Pancreas (tissue), 10 donors: ENCODE data around the gene ACOX3. TPM values are rescaled to one million over a fixed set of nuclear protein-coding genes. Genes with fewer than 3 reads are reported as not detected.

Experiments
- ATAC-seq, 4 donors: fragments of 200-7000 bp; cut with Tn5 transposase; one replicate each; pipeline versions ENCODE4 v1.8.0 to v1.9.1; 2020; ENCODE audit warnings: mild to moderate bottlenecking in 4 of 4, moderate library complexity in 4 of 4
- DNase-seq, 6 donors: peaks; one replicate each; pipeline ENCODE4 v3.0.0-alpha.2; 2020
- FAIRE-seq: peaks from 2 replicates; lab custom pipeline; 2012; peaks lifted over from hg19 to GRCh38; lab: Jason Lieb, UNC
- H3K27ac ChIP-seq, 4 donors: fragments of 200-600 bp; sonication (generic); 1 replicate in 3 of 4; 2 replicates in 1 of 4; pipeline versions ENCODE4 v1.5.0 to v1.8.0; 2020
- H3K27me3 ChIP-seq, 4 donors: fragments of 200-600 bp; one replicate each; pipeline ENCODE4 v1.8.0; 2021
- H3K36me3 ChIP-seq, 3 donors: fragments of 200-600 bp; sonication (generic) in 1 of 3; one replicate each; pipeline versions ENCODE4 v1.5.0 to v1.8.0; 2020 to 2021
- H3K4me1 ChIP-seq, 3 donors: fragments of 200-600 bp; one replicate each; pipeline ENCODE4 v1.8.0; 2021
- H3K4me3 ChIP-seq, 4 donors: fragments of 200-600 bp; sonication (generic) in 2 of 4; one replicate each; pipeline versions ENCODE4 v1.5.0 to v1.8.0; 2020 to 2021
- H3K9me3 ChIP-seq, 4 donors: fragments of 200-600 bp; one replicate each; pipeline ENCODE4 v1.8.0; 2021
- WGBS, 2 donors: extraction: QIAGEN DNeasy Blood & Tissue Kit; methylation state at CpG; one replicate each; pipeline ENCODE4 v1.1.7; 2013; 5-methylcytosine and 5-hydroxymethylcytosine counted together
- intact Hi-C, 3 donors: fragments of 100-400 bp; cut with DNase I; formaldehyde crosslinking; loops; one replicate each; pipeline versions ENCODE4 v1.11.1 to v1.14.2; 2022
- polyA plus RNA-seq, 2 donors: library from polyadenylated mRNA; stranded (reverse); fragments of 200-250 nt; gene quantifications; one replicate each; pipeline ENCODE4 v1.2.3, GENCODE V29; 2013
- total RNA-seq, 6 donors: library from RNA; stranded (reverse); fragmentation: NEBNext Ultra II Directional in 4 of 6; extraction: Animal tissue kit (Norgen Biotek cat#: 25700) in 4 of 6; gene quantifications; one replicate each; pipeline versions ENCODE4 v1.2.1 to v1.2.4, GENCODE V29; 2021 to 2023
- TF ChIP-seq, protein P1 (sequence below), 4 donors: fragments of 200-600 bp; sonication (generic) in 3 of 4; IDR thresholded peaks; one replicate each; pipeline versions ENCODE4 v1.5.0 to v1.8.0; 2021; ENCODE audit warnings: antibody characterized with exemption in 4 of 4
- donor health status: healthy with polysubstance abuse.
- donor health status: DM: no; HTN: no; CAD: no; lungs with moderate emphysema.
- donor health status: DM: no; HTN: no; CAD: no.
- donor health status: control.
- donor health status: control.
- donor health status: Bipolar disorder and iron deficiency.
- donor health status: DM: yes; HTN: yes; CAD: no.
- donor health status: DM: no; HTN: no; CAD: no.
- donor health status: DM: no; HTN: no; CAD: no.
- donor health status: DM: yes; HTN: yes; CAD: no.

The ACOX3 gene
- total and polyA plus RNA-seq, 8 donors = 16.1 to 24.8 (median 18.6) TPM

DNA sequence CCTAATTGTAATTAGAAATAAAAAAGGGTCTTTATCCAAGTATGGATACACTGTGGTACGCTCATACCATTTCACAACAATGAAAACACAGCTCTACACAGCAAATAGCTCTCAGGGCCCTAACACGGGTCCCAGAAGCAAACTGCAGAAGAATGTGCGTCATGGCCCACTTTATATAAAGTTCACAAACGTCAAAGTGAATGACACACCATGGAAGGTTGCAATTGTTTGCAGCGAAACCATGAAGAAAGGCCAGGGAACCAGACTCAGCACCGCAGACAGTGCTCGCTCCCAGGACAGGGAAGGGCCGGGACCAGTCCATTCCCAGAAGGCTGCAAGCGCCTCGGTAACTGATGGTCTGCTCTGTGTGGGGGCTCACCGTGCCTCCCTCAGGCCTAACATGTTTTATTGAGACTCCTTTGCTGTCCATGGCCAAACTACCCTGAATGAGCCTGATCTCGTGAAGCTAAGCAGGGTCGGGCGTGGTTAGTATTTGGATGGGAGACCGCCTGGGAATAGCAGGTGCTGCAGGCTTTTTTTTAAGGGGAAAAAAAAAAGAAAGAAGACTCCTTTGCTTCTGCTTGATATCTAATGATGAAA, 47.8 kb downstream of the ACOX3 start:
- Histone ChIP-seq H3K36me3 (peaks cover 0 to 34% (median 18%) of the 10 kb centered on the region in 3 donors), H3K9me3 (no peaks in the 10 kb centered on the region), H3K27me3 (no peaks in the 10 kb centered on the region), H3K27ac (no peak overlapping the region), H3K4me3 (no peak overlapping the region), H3K4me1 (no peaks in the 10 kb centered on the region)
- intact Hi-C loops = no loop called here
- DNase-seq (no peak), ATAC-seq (no peak), FAIRE-seq (no peak)
- TF ChIP-seq, protein P1, sequence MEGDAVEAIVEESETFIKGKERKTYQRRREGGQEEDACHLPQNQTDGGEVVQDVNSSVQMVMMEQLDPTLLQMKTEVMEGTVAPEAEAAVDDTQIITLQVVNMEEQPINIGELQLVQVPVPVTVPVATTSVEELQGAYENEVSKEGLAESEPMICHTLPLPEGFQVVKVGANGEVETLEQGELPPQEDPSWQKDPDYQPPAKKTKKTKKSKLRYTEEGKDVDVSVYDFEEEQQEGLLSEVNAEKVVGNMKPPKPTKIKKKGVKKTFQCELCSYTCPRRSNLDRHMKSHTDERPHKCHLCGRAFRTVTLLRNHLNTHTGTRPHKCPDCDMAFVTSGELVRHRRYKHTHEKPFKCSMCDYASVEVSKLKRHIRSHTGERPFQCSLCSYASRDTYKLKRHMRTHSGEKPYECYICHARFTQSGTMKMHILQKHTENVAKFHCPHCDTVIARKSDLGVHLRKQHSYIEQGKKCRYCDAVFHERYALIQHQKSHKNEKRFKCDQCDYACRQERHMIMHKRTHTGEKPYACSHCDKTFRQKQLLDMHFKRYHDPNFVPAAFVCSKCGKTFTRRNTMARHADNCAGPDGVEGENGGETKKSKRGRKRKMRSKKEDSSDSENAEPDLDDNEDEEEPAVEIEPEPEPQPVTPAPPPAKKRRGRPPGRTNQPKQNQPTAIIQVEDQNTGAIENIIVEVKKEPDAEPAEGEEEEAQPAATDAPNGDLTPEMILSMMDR (IDR thresholded peaks at IDR 0.05) = no peak
- 80 to 94% methylated on average over 15 of the region's 15 CpGs for WGBS, 2 donors

DNA sequence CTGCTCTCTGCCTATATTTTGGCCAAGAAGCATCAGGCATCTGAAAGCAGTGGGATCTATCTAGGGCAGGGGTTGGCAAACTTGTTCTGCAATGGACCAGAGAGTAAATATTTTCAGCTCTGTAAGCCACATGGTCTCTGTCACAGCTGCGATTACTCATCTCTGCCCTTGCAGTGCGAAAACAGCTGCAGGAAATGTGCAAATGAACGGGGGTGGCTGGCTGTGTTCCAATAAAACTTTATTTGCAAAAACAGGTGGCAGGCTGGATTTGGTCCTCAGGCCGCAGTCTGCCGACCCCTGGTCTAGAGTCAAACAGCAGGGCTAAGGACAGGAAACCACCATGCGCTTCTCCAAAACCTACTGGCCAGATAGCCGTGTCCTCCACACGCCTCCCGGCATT, 48.6 kb downstream of the ACOX3 start:
- Histone ChIP-seq H3K36me3 (peaks cover 0 to 41% (median 18%) of the 10 kb centered on the region in 3 donors), H3K27ac (no peak overlapping the region), H3K9me3 (no peaks in the 10 kb centered on the region), H3K4me1 (no peaks in the 10 kb centered on the region), H3K4me3 (no peak overlapping the region), H3K27me3 (no peaks in the 10 kb centered on the region)
- FAIRE-seq (no peak), DNase-seq (no peak), ATAC-seq (peak in 3 of 4 donors; percentile 35 to 43 (median 38))
- 83 to 87% methylated on average over 9 of the region's 9 CpGs for WGBS, 2 donors
- intact Hi-C loops = no loop called here
- TF ChIP-seq, protein P1 (IDR thresholded peaks at IDR 0.05) = no peak

DNA sequence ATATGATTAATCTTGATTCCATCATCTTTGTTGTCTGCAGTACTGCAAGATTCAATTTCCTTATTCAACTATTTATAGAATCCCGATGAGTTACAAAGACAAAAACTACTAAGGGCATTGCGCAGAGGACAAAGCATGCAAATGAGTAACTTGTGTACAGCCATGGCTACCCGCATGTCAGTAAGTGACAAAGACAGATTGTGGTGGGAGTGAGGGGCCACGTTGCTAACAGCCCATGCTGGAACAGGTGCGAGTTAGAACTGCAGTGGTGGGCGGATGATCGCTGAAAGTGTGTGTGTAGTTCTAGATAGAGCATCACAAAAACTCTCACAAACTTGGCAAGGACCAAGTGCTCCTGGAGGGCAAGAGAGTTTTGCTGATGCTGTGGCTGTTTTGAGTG, 49.5 kb downstream of the ACOX3 start:
- intact Hi-C loops = no loop called here
- no peak for FAIRE-seq
- peaks cover 0 to 43% (median 18%) of the 10 kb centered on the region in 3 donors for H3K36me3 ChIP-seq

DNA sequence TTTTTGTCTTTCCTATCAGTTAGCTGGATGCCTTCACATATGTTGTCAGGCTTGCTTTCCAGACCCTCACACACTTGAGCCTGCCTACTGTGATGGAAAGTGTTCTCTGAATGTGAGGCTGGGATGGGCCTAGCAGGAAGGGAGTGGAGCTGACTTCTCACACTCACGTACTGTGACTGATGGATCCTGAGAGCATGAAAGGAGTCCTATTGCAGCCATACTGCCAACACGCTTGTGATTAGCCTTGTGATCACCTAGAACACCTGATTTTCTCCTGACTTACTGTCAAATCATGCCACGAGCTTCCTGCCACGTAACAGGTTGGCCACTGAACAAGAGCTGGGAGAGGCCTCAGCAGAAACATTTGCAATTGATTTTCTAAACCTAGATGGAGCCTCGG, 49.9 kb downstream of the ACOX3 start:
- H3K9me3 ChIP-seq = no peaks in the 10 kb centered on the region
- no peaks in the 10 kb centered on the region for H3K4me1 ChIP-seq
- peaks cover 0 to 43% (median 18%) of the 10 kb centered on the region in 3 donors for H3K36me3 ChIP-seq
- intact Hi-C loops = no loop called here
- H3K27me3 ChIP-seq = no peaks in the 10 kb centered on the region
- WGBS, 2 donors = 88 to 90% methylated on average over 5 of the region's 5 CpGs
- DNase-seq (no peak), FAIRE-seq (no peak), ATAC-seq (no peak)
- TF ChIP-seq, protein P1 (IDR thresholded peaks at IDR 0.05) = no peak
- H3K27ac ChIP-seq = no peak overlapping the region
- H3K4me3 ChIP-seq = no peak overlapping the region

More for the DNA sequence above, 49.5 kb downstream of the ACOX3 start:
- TF ChIP-seq, protein P1 (IDR thresholded peaks at IDR 0.05) = no peak
- Histone ChIP-seq H3K27me3 (no peaks in the 10 kb centered on the region), H3K27ac (no peak overlapping the region), H3K9me3 (no peaks in the 10 kb centered on the region), H3K4me1 (no peaks in the 10 kb centered on the region), H3K4me3 (no peak overlapping the region)
- 91 to 92% methylated on average over 7 of the region's 7 CpGs for WGBS, 2 donors
- ATAC-seq (no peak), DNase-seq (no peak)

DNA sequence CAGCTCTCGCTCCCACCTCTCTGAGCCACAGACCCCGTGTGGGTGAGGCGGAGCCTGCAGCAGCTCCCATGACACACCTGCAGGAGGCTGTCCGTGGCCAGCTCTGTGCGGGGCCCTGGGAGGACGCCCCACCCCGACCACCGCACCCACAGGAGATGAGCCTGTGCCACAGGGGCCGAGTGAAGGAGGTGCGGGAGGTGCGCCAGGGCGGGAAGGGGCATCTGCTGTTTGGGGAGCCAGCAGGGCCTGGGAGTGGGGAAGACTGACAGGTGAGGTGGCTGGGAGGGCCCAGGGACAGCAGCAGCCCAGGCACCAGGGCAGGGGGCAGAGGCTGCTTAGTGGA, 52.0 kb downstream of the ACOX3 start:
- ATAC-seq (no peak), FAIRE-seq (no peak), DNase-seq (peak in 1 of 6 donors; percentile 60)
- WGBS, 2 donors = 93 to 95% methylated on average over 12 of the region's 12 CpGs
- H3K27ac ChIP-seq = no peak overlapping the region
- peaks cover 0 to 33% (median 18%) of the 10 kb centered on the region in 3 donors for H3K36me3 ChIP-seq
- no peaks in the 10 kb centered on the region for H3K4me1 ChIP-seq
- H3K4me3 ChIP-seq = no peak overlapping the region
- H3K9me3 ChIP-seq = no peaks in the 10 kb centered on the region
- TF ChIP-seq, protein P1 (IDR thresholded peaks at IDR 0.05) = no peak
- intact Hi-C loops = no loop called here
- no peaks in the 10 kb centered on the region for H3K27me3 ChIP-seq
